SK-N-SH (cell line): ENCODE measurements around the gene PRKG1.

Experiments used
- CTCF ChIP-seq: fragments of 200-600 bp; sonication (generic); IDR thresholded peaks from 2 replicates; pipeline ENCODE4 v1.6.1; 2017; ENCODE audit warnings: antibody characterized with exemption, mild to moderate bottlenecking, moderate library complexity
- NFIC ChIP-seq: IDR thresholded peaks from 2 replicates; pipeline ENCODE4 v1.4.0; 2012; ENCODE audit warnings: borderline replicate concordance

- no peak for TF ChIP-seq CTCF
- no peak for TF ChIP-seq NFIC
Observed at GRCh38 chr10:51340845-51341610, 266.7 kb downstream of the PRKG1 start.
